Bronchial epithelial cell (primary cell): ENCODE data around the gene GRIA4. TPM values are rescaled to one million over a fixed set of nuclear protein-coding genes. Genes with fewer than 3 reads are reported as not detected.

Source experiments
- DNase-seq: peaks from one replicate; pipeline ENCODE4 v3.0.0-alpha.2; 2010; ENCODE audit warnings: low read depth
- FAIRE-seq: peaks from 2 replicates; lab custom pipeline; 2011; peaks lifted over from hg19 to GRCh38; lab: Jason Lieb, UNC
- H3K27me3 ChIP-seq: 2 replicates; pipeline ENCODE4 v1.5.1; 2011; ENCODE audit warnings: low read length; ENCODE audit not compliant: control insufficient read depth, insufficient read depth
- H3K36me3 ChIP-seq: 2 replicates; pipeline ENCODE4 v1.5.1; 2011; ENCODE audit warnings: low read length; ENCODE audit not compliant: control insufficient read depth, insufficient read depth
- H3K4me3 ChIP-seq: 2 replicates; pipeline ENCODE4 v1.5.1; 2011; ENCODE audit warnings: mild to moderate bottlenecking, low read depth, low read length, control low read depth
- total RNA-seq: library from RNA; depleted of rRNA; stranded (reverse); fragments of >200 nt; gene quantifications from 2 replicates; pipeline ENCODE4 v1.2.1, GENCODE V29; 2014
- TF ChIP-seq, protein P1 (sequence below): IDR thresholded peaks from 2 replicates; pipeline ENCODE4 v1.5.1; 2011; ENCODE audit warnings: mild to moderate bottlenecking, moderate library complexity, low read length, control low read depth, inconsistent platforms; ENCODE audit not compliant: insufficient read depth, severe bottlenecking

GRIA4 gene
- total RNA-seq, 1 donor from 2014 or later: not detected

DNA sequence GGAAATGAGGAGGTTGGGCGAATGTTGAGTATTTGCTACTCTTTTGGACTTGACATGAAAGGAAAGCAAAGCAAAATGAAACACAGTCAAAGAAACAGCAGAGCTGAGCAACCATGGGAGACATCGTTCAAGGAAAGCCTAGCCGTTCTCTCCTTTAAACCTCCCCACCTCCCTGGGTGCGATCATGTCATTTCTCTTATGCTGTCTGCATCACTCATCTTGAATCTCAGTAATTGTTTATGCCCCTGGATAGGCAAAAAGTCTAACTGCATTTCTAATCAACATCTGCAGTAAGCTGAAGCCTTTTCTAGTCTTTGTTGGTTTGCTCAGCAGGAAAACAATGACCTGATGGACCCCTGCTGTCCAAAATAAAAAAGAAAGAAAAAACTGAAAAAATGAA lies 305.1 kb downstream of the GRIA4 start:
- H3K36me3 ChIP-seq: no peaks in the 10 kb centered on the region
- no peaks in the 10 kb centered on the region for H3K27me3 ChIP-seq
- FAIRE-seq (no peak), DNase-seq (no peak)
- TF ChIP-seq, protein P1, sequence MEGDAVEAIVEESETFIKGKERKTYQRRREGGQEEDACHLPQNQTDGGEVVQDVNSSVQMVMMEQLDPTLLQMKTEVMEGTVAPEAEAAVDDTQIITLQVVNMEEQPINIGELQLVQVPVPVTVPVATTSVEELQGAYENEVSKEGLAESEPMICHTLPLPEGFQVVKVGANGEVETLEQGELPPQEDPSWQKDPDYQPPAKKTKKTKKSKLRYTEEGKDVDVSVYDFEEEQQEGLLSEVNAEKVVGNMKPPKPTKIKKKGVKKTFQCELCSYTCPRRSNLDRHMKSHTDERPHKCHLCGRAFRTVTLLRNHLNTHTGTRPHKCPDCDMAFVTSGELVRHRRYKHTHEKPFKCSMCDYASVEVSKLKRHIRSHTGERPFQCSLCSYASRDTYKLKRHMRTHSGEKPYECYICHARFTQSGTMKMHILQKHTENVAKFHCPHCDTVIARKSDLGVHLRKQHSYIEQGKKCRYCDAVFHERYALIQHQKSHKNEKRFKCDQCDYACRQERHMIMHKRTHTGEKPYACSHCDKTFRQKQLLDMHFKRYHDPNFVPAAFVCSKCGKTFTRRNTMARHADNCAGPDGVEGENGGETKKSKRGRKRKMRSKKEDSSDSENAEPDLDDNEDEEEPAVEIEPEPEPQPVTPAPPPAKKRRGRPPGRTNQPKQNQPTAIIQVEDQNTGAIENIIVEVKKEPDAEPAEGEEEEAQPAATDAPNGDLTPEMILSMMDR: no peak
- no peak overlapping the region for H3K4me3 ChIP-seq

DNA sequence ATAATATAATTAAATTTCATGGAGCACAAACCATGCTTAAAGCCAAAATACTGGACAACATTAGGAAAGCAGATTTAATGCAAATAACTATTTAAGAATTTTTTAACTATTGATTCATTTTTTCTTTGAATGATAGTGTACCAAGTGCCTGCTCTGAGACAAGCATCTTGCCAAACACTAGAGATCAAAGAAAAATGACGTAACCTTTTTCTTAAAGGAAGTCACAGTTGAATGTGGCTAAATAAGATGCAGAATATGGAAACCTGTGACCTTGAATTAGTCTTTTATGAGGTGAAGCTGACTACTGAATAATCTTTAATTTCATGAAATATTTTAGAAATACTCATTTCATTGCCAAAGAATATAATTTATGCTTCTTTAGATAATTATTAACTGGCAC lies 308.2 kb downstream of the GRIA4 start:
- FAIRE-seq: no peak
- Histone ChIP-seq H3K27me3 (no peaks in the 10 kb centered on the region), H3K4me3 (no peak overlapping the region), H3K36me3 (no peaks in the 10 kb centered on the region)
- DNase-seq: no peak
- TF ChIP-seq, protein P1: no peak

- no peaks in the 10 kb centered on the region for H3K27me3 ChIP-seq
- no peak for FAIRE-seq
- H3K4me3 ChIP-seq: no peak overlapping the region
- no peak for DNase-seq
- H3K36me3 ChIP-seq: no peaks in the 10 kb centered on the region
- TF ChIP-seq, protein P1: no peak
Observed at GRCh38 chr11:105918600-105918999, 308.7 kb downstream of the GRIA4 start.

DNA sequence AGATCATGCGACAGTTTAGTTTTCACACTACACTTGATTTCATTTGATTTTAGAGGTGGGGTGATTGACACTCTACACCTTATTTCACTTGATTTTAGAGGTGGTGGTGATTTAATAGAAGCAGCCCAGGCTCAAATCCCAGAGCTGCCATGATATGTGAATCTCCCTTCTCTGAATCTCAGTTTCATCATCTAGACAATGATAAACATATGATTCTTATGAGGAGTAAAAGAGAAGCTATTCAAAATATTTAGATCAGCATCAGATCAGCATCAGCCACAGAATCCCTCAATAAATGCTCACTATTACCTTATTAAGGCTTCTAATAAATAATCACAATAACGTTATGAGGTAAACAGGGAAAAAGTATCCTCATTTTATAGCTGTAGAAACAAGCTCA lies 313.4 kb downstream of the GRIA4 start:
- FAIRE-seq: no peak

DNA sequence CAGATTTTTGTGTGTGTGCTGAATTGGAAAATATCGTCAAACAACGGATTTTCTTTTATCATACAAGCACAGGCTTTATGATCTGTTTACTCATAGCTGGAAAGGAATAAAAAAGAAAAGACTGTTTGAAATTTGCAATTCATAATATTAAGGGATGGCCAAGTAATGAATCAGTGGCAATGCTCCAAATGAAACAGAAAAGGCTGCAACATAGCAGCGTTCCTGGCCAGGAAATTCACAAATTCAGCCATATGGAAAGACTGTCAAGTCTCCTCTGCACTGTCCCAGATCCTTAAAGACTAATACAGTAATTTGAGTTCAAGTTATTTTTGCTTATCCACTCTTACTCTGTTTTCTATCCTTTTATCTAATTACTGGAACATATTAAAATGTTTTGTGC lies 313.9 kb downstream of the GRIA4 start:
- DNase-seq (no peak), FAIRE-seq (no peak)
- H3K36me3 ChIP-seq: no peaks in the 10 kb centered on the region

More for the DNA sequence above, 313.4 kb downstream of the GRIA4 start:
- DNase-seq: no peak
- TF ChIP-seq, protein P1: no peak
- H3K4me3 ChIP-seq: no peak overlapping the region
- H3K36me3 ChIP-seq: no peaks in the 10 kb centered on the region
- no peaks in the 10 kb centered on the region for H3K27me3 ChIP-seq

More for the DNA sequence above, 313.9 kb downstream of the GRIA4 start:
- TF ChIP-seq, protein P1: no peak
- Histone ChIP-seq H3K4me3 (no peak overlapping the region), H3K27me3 (no peaks in the 10 kb centered on the region)
